Epithelial cell of umbilical artery (primary cell): ENCODE data around the gene LTBP4. TPM values are rescaled to one million over a fixed set of nuclear protein-coding genes. Genes with fewer than 3 reads are reported as not detected.

Experiments used
- total RNA-seq: library from RNA; depleted of rRNA; stranded (reverse); fragments of >200 nt; gene quantifications from 2 replicates; pipeline ENCODE4 v1.2.3, GENCODE V29; 2014

Gene LTBP4, protein sequence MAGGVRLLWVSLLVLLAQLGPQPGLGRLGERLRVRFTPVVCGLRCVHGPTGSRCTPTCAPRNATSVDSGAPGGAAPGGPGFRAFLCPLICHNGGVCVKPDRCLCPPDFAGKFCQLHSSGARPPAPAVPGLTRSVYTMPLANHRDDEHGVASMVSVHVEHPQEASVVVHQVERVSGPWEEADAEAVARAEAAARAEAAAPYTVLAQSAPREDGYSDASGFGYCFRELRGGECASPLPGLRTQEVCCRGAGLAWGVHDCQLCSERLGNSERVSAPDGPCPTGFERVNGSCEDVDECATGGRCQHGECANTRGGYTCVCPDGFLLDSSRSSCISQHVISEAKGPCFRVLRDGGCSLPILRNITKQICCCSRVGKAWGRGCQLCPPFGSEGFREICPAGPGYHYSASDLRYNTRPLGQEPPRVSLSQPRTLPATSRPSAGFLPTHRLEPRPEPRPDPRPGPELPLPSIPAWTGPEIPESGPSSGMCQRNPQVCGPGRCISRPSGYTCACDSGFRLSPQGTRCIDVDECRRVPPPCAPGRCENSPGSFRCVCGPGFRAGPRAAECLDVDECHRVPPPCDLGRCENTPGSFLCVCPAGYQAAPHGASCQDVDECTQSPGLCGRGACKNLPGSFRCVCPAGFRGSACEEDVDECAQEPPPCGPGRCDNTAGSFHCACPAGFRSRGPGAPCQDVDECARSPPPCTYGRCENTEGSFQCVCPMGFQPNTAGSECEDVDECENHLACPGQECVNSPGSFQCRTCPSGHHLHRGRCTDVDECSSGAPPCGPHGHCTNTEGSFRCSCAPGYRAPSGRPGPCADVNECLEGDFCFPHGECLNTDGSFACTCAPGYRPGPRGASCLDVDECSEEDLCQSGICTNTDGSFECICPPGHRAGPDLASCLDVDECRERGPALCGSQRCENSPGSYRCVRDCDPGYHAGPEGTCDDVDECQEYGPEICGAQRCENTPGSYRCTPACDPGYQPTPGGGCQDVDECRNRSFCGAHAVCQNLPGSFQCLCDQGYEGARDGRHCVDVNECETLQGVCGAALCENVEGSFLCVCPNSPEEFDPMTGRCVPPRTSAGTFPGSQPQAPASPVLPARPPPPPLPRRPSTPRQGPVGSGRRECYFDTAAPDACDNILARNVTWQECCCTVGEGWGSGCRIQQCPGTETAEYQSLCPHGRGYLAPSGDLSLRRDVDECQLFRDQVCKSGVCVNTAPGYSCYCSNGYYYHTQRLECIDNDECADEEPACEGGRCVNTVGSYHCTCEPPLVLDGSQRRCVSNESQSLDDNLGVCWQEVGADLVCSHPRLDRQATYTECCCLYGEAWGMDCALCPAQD (N-terminal part only)
- total RNA-seq: 8.2 and 19.2 TPM in 2 replicates

DNA sequence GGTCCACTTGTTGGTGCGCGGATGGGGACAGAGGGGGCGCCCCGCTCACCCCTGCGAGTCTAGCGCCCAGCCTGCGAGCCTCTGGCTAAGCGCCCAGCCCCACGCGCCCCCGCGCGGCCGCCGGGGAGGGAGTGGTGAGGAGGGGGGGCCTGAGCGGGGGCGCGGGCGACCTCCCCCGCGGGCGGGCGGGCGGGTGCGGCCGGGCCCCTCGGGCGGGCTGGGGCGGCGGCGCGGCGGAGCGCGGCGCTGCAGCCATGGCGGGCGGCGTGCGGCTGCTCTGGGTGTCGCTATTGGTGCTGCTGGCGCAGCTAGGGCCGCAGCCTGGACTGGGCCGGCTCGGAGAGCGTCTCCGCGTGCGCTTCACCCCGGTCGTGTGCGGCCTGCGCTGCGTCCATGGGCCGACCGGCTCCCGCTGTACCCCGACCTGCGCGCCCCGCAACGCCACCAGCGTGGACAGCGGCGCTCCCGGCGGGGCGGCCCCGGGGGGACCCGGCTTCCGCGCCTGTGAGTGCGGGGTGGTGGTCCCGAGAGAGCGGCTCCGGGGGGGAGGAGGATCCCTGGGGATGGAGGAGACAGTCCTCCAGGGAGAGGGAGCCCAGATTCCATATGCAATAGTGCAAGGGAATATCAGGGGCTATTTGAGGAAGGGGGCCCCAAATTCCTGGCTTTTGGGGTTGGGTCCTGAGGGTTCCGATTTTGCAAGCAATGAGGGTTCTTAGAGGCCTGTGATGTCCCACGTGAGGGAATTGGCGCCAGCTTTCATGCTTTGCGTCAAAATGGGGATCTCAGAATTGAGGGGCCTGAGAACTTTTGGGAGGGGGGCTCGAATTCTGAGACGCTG, at the start of gene LTBP4:
Gene LTBP4, plus strand, starts transcription at position 236 of the 841 bp plus-strand sequence. Its CDS starts 19 bp downstream, at position 255.

DNA sequence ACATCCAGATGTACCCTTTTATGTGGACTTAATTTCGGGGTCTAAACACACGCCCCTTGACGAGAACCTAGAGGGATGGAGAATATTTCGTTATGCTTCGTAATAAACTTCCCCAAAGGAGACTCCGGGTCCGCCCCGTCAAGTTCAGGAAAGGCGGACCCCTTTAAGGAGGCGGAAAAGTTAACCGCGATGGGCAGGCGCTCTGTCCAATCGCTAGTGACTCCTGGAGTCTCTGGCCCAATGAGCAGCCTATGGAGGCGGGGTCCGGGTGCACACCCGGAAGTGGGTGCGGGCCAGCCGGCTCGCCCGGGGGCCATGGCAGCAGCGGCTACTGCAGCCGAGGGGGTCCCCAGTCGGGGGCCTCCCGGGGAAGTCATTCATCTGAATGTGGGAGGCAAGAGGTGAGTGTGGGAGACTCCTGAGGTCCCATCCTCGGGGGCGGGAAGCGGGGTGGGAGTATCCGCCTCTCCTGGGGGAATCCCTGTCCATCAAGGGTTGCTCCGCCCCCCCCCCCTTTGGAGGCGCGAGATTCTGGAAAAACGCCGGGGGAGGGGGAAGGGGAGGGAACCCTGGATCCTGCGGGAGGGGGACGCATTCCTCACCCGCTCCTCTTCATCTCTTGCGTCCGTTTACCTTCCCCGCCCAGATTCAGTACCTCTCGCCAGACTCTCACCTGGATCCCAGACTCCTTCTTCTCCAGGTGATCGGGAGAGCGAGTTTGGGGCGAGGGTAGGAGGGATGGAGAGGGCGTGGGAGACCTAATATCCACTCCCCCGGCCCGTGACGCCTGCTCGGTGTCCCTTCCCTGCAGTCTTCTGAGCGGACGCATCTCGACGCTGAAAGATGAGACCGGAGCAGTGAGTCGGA, 24.4 kb upstream of the LTBP4 start, which contains the start of gene SHKBP1:
Gene SHKBP1, plus strand, starts transcription at position 289 of the 867 bp plus-strand sequence. Its CDS starts 27 bp downstream, at position 316.

Other genes starting within 250 kb of the LTBP4 start
- gene HIPK4, start 211.2 kb upstream of the LTBP4 start, total RNA-seq: under 0.01 TPM in 1 of 2 replicates, not detected in the other
- 0.65 and 1.1 TPM in 2 replicates for gene PRX, start 188.0 kb upstream of the LTBP4 start, total RNA-seq
- gene SERTAD1, start 175.4 kb upstream of the LTBP4 start, total RNA-seq: 22.8 and 31.5 TPM in 2 replicates
- gene SERTAD3, start 157.0 kb upstream of the LTBP4 start, total RNA-seq: 19.8 and 23.7 TPM in 2 replicates
- 59.1 and 67.9 TPM in 2 replicates for gene BLVRB, start 135.6 kb upstream of the LTBP4 start, total RNA-seq
- under 0.01 TPM in 1 of 2 replicates, not detected in the other for gene SPTBN4, start 134.4 kb upstream of the LTBP4 start, total RNA-seq
- 23.1 and 34.7 TPM in 2 replicates for gene SHKBP1, start 24.5 kb upstream of the LTBP4 start, total RNA-seq
- gene NUMBL, start 89.3 kb downstream of the LTBP4 start, total RNA-seq: 12.6 and 19.2 TPM in 2 replicates
- gene COQ8B, start 115.5 kb downstream of the LTBP4 start, total RNA-seq: 23.4 and 24.7 TPM in 2 replicates
- gene ITPKC, start 115.7 kb downstream of the LTBP4 start, total RNA-seq: 14.6 and 18.7 TPM in 2 replicates
- gene ACTMAP, start 149.1 kb downstream of the LTBP4 start, total RNA-seq: under 0.01 and 0.65 TPM in 2 replicates
- 18.8 and 21.3 TPM in 2 replicates for gene SNRPA, start 149.8 kb downstream of the LTBP4 start, total RNA-seq
- not detected in 2 replicates for gene MIA, start 174.2 kb downstream of the LTBP4 start, total RNA-seq
- gene RAB4B, start 176.9 kb downstream of the LTBP4 start, total RNA-seq: 11.4 and 11.6 TPM in 2 replicates
- gene EGLN2, start 197.8 kb downstream of the LTBP4 start, total RNA-seq: 91.5 and 94.8 TPM in 2 replicates
- not detected in 2 replicates for gene CYP2A6, start 249.1 kb downstream of the LTBP4 start, total RNA-seq